ACC112 (cell line): ENCODE results near the gene NR2F6.

Source experiments
- H2AFZ ChIP-seq: fragments of 200-600 bp; sonication (generic); one replicate; pipeline ENCODE4 v1.6.0; 2017; ENCODE audit warnings: antibody characterized with exemption, low read length; ENCODE audit not compliant: unreplicated experiment
- H3K27ac ChIP-seq: fragments of 200-600 bp; sonication (generic); 2 replicates; pipeline ENCODE4 v1.5.1; 2014; ENCODE audit warnings: low read depth, mild to moderate bottlenecking, antibody characterized with exemption, low read length, moderate library complexity
- H3K27me3 ChIP-seq: fragments of 200-600 bp; sonication (generic); 2 replicates; pipeline ENCODE4 v1.6.1; 2014; ENCODE audit warnings: mild to moderate bottlenecking, antibody characterized with exemption, low read length, moderate library complexity, mixed read lengths; ENCODE audit not compliant: insufficient read depth
- H3K36me3 ChIP-seq: fragments of 200-600 bp; sonication (generic); 2 replicates; pipeline ENCODE4 v1.6.1; 2016; ENCODE audit warnings: mild to moderate bottlenecking, antibody characterized with exemption, low read length, moderate library complexity, mixed read lengths; ENCODE audit not compliant: insufficient read depth
- H3K4me1 ChIP-seq: fragments of 200-600 bp; sonication (generic); one replicate; pipeline ENCODE4 v1.6.1; 2016; ENCODE audit warnings: low read length, mixed read lengths; ENCODE audit not compliant: insufficient read depth, unreplicated experiment, control insufficient read depth
- H3K4me3 ChIP-seq: fragments of 200-600 bp; sonication (generic); 2 replicates; pipeline ENCODE4 v1.5.1; 2014; ENCODE audit warnings: mild to moderate bottlenecking, low read depth, low read length
- H3K79me2 ChIP-seq: fragments of 200-600 bp; sonication (generic); one replicate; pipeline ENCODE4 v1.6.0; 2016; ENCODE audit warnings: low read length; ENCODE audit not compliant: control insufficient read depth, unreplicated experiment, insufficient read depth

Gene NR2F6

DNA sequence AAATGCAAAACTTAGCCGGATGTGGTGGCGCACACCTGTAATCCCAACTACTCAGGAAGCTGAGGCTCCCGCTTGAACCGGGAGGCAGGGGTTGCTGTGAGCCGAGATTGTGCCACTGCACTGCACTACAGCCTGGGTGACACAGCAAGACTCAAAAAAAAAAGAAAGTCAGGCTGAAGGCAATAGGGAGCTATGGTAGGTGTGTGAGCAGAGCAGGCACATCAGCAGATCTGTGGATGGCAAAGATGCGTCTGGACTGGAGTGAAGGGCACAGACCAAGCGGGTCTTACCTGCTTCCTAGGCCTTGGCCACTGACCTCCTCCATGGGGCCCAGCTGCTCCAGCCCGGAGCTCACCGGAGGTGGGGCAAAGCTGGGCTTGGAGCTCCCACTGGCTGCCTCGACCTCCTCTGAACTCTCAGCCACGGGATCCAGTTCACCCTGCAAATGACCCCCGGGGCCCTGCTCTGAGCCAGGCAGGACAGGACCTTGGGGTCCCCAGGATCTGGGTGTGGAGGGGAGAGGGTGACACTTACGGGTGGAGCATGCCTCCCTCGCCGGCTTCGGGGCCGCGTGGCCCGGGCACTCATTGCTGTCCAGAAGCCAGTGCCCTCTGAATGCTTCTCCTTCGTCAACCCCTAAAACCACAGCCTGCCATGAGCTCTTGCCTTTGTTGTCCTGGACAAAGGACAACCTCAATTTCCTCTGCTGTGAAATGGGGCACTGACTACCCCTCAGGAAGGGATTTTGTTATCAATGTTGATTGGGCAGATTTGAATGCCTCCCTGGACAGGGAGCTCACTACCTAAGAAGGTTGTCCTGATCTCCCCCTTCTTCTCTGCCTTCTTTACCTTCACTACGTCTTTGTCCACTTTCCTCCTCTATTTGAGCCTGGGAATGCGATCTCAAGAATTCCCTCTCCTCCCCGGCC is 18.3 kb upstream of the NR2F6 start:
- H3K79me2 ChIP-seq, result peaks cover 12% of the 10 kb centered on the region
- no peaks in the 10 kb centered on the region for H3K36me3 ChIP-seq
- H3K4me1 ChIP-seq, result peaks cover 4% of the 10 kb centered on the region
- H2AFZ ChIP-seq, result no peak overlapping the region
- no peak overlapping the region for H3K27ac ChIP-seq
- no peaks in the 10 kb centered on the region for H3K27me3 ChIP-seq
- no peak overlapping the region for H3K4me3 ChIP-seq

GRCh38 chr19:17262557-17262956 is 16.8 kb upstream of the NR2F6 start:
- no peak overlapping the region for H3K27ac ChIP-seq
- no peaks in the 10 kb centered on the region for H3K27me3 ChIP-seq
- H3K4me1 ChIP-seq, result no peaks in the 10 kb centered on the region
- no peaks in the 10 kb centered on the region for H3K36me3 ChIP-seq
- H2AFZ ChIP-seq, result no peak overlapping the region
- H3K4me3 ChIP-seq, result no peak overlapping the region
- H3K79me2 ChIP-seq, result peaks cover 2% of the 10 kb centered on the region

GRCh38 chr19:17260842-17261325 is 15.2 kb upstream of the NR2F6 start:
- Histone ChIP-seq H3K79me2 (no peaks in the 10 kb centered on the region), H3K36me3 (no peaks in the 10 kb centered on the region), H3K4me1 (no peaks in the 10 kb centered on the region), H2AFZ (no peak overlapping the region), H3K27me3 (no peaks in the 10 kb centered on the region), H3K27ac (no peak overlapping the region), H3K4me3 (no peak overlapping the region)

DNA sequence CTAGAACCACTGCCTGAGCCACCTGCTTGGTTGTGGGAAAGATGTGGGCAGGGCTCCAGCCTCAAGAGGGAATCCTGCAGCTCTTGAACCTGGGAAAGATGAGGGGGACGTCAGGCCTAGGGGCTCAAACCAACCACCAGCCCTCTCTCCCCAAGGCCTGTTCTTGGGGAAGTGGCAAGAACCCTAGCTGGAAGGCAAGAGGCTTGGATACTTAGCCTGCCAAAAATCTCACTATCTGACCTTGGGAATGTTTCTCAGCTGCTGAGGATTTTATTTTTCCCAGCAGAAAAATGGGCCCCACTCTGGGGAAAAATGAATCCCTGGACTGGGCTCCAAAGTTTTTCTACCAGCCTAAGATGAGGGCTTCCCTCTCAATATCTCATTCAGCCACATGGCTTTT is 14.2 kb upstream of the NR2F6 start:
- H3K27ac ChIP-seq, result no peak overlapping the region
- H3K4me3 ChIP-seq, result no peak overlapping the region
- no peak overlapping the region for H2AFZ ChIP-seq
- no peaks in the 10 kb centered on the region for H3K36me3 ChIP-seq
- H3K79me2 ChIP-seq, result no peaks in the 10 kb centered on the region
- no peaks in the 10 kb centered on the region for H3K27me3 ChIP-seq
- no peaks in the 10 kb centered on the region for H3K4me1 ChIP-seq

- Histone ChIP-seq H2AFZ (no peak overlapping the region), H3K4me1 (no peaks in the 10 kb centered on the region), H3K4me3 (no peak overlapping the region), H3K36me3 (no peaks in the 10 kb centered on the region), H3K27me3 (no peaks in the 10 kb centered on the region), H3K79me2 (no peaks in the 10 kb centered on the region), H3K27ac (no peak overlapping the region)
Observed at GRCh38 chr19:17259118-17259780, 13.5 kb upstream of the NR2F6 start.

GRCh38 chr19:17256130-17256529 is 10.4 kb upstream of the NR2F6 start:
- H3K27me3 ChIP-seq, result no peaks in the 10 kb centered on the region
- H3K36me3 ChIP-seq, result no peaks in the 10 kb centered on the region
- no peak overlapping the region for H3K27ac ChIP-seq
- no peaks in the 10 kb centered on the region for H3K79me2 ChIP-seq
- no peaks in the 10 kb centered on the region for H3K4me1 ChIP-seq
- no peak overlapping the region for H3K4me3 ChIP-seq
- H2AFZ ChIP-seq, result no peak overlapping the region

DNA sequence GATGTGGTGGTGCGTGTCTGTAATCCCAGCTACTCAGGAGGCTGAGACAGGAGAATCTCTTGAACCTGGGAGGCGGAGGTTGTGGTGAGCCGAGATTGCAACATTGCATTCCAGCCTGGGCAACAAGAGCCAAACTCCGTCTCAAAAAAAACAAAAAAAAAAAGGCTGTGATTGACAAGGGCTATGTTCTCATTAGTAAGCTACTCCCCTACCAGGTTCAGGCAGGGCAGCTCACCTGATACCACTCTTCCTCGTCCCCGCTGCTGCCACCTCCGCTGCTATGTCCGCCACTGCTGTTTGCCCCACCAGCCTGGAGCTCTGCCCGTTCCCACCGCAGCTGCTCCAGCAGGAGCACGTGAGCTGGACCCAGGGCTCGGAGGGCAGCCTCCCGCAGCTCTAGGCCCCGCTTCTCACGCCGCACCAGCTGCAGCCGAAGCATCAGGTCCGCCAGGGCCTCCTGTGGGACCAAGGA is 9.5 kb upstream of the NR2F6 start:
- Histone ChIP-seq H2AFZ (no peak overlapping the region), H3K27ac (no peak overlapping the region), H3K4me1 (no peaks in the 10 kb centered on the region), H3K4me3 (no peak overlapping the region), H3K36me3 (no peaks in the 10 kb centered on the region), H3K79me2 (no peaks in the 10 kb centered on the region), H3K27me3 (no peaks in the 10 kb centered on the region)

- Histone ChIP-seq H3K4me1 (no peaks in the 10 kb centered on the region), H3K4me3 (no peak overlapping the region), H3K27me3 (no peaks in the 10 kb centered on the region), H3K36me3 (no peaks in the 10 kb centered on the region), H3K27ac (no peak overlapping the region), H3K79me2 (no peaks in the 10 kb centered on the region), H2AFZ (no peak overlapping the region)
Observed at GRCh38 chr19:17254636-17255035, 8.9 kb upstream of the NR2F6 start.

GRCh38 chr19:17249887-17250548 is 4.3 kb upstream of the NR2F6 start:
- no peaks in the 10 kb centered on the region for H3K27me3 ChIP-seq
- no peak overlapping the region for H3K4me3 ChIP-seq
- peaks cover 11% of the 10 kb centered on the region for H3K4me1 ChIP-seq
- peaks cover under 1% of the 10 kb centered on the region for H3K79me2 ChIP-seq
- no peak overlapping the region for H3K27ac ChIP-seq
- no peak overlapping the region for H2AFZ ChIP-seq
- H3K36me3 ChIP-seq, result no peaks in the 10 kb centered on the region

GRCh38 chr19:17248011-17248776 is 2.5 kb upstream of the NR2F6 start:
- H3K27ac ChIP-seq, result no peak overlapping the region
- H3K4me3 ChIP-seq, result no peak overlapping the region
- no peak overlapping the region for H2AFZ ChIP-seq
- H3K79me2 ChIP-seq, result peaks cover 19% of the 10 kb centered on the region
- peaks cover 11% of the 10 kb centered on the region for H3K4me1 ChIP-seq
- H3K27me3 ChIP-seq, result no peaks in the 10 kb centered on the region
- H3K36me3 ChIP-seq, result no peaks in the 10 kb centered on the region
